Activated T-cell treated with anti-CD3 and anti-CD28 coated beads for 48 hours (primary cell): ENCODE data around the gene PPP1R16B.

Experiments
- DNase-seq: peaks from one replicate; pipeline ENCODE4 v3.0.0-alpha.2; 2020; ENCODE audit warnings: low read depth

PPP1R16B gene

DNA sequence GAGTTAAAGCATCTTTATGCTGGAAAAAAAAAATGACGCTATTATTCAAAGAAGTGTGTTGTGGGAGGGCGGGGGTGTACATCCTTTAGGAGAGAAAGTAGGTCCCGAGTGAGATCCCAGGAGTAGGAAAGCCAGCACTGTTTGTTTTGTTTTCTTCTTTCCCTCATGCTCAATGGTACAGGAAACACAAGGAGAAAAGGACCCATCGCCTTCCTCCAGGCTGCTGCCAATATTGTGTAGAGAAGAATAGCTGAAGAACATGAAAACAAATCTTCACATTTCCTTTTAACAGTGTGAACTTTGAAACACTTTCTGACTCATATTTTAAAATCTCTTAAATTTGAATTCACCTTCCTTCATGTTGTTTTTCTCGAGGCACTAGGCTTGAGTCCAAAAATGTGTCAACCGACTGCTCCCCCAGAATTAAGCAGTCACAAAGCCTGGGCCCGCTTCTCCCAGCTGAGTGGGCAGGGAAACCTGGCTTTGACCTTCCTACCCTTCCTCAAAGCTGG lies 22.3 kb downstream of the PPP1R16B start:
- no peak for DNase-seq

- DNase-seq: no peak
Measured at GRCh38 chr20:38828514-38829295, 23.2 kb downstream of the PPP1R16B start.

DNA sequence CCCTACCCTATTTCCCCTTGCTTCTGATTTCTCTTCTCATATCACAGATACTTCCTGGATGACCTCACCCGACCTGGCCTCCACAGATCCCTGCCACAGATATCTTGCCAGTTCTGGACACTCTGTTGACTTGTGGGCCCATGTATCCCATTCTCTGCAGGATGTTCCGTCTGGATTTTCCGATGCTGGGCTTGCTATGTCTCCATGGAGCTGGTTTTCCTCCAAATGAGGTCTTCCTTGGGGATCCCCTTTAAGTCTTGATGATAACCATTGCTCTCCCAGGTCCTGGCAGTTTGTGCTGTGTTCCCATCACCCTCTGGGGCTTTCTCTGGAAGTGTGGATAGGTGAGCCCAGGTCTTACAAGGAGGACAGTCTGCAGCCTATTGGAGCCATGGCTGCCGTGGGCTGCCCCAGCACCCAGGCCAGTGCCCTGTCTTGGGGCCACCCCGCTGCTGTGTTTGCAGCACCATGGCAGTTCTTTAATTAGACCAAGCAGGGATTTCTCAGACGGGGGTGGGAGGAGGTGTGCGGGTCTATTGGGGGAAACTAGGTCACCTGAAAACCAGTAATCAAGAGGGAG lies 23.9 kb downstream of the PPP1R16B start:
- no peak for DNase-seq

DNA sequence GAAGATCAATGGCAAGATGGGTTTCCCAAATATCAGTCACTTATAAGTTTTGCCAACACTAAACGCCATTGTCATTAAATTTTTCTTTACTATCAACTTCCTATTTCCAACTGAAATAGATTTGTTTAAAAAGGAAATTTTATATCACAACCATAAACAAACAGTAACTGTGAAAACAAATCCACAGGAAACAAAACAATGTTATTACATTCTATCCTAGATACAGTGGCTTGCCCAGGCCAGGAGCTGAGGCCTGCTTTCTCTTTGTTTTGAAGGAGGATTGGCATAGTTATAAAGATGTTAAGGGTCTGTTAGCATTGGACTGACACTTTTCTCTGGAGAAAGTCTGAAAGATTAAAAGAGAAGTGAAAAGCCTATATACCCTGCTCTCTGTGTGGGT lies 24.9 kb downstream of the PPP1R16B start:
- DNase-seq: no peak

DNA sequence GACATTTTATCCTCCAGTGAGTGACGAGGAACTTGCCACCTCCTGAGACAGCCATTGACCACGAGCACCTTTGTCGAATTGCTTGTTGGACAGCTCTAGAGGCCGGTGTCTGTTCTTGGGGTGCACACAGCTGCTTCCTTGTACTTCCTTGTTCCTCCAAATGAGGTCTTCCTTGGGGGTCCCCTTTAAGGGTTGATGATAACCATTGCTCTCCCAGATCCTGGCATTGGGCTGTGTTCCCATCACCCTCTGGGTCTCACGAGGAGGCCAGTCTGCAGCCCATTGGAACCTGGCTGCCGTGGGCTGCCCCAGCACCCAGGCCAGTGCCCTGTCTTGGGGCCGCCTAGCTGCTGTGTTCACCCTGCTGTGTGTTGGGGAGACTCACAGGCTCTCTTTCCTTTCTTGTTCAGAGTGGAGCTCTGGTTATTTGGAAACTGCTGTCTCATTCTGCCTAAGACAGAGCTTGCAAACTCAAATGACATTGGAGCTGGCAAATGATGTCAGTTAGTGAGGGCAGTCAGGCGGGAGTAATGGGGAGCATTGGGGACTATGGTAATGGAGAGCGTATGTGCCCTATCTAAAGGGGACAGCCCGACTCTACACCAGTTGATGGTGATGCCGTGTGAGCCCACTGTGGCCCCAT lies 25.7 kb downstream of the PPP1R16B start:
- DNase-seq: no peak

DNA sequence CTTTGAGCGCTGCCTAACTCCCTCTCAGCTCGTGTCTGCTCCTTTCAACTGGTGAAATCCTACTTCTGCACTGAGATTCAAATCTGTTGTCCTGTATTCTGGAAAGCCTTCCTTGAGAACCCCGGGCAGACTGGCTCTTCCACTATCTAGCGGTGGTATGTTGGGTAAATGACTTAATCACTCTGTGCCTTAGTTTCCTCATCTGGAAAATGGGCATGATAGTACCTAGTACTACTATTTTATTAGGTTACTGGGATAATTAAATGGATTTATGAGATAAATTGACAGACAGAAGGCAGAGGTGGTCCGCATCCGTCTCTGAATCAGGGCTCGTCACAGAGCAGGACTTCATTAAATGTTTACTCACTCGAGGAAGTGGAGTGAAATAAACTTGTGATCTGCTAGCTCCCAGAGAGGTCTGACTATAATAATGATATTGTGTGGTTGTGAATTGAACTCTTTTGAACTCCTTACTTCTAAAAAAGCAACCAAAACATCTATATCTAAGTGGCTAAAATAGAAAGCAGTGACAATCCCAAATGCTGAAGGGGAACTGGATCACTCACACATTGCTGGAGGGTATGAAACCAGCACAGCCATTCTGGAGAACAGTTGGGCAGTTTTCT lies 26.6 kb downstream of the PPP1R16B start:
- no peak for DNase-seq

DNA sequence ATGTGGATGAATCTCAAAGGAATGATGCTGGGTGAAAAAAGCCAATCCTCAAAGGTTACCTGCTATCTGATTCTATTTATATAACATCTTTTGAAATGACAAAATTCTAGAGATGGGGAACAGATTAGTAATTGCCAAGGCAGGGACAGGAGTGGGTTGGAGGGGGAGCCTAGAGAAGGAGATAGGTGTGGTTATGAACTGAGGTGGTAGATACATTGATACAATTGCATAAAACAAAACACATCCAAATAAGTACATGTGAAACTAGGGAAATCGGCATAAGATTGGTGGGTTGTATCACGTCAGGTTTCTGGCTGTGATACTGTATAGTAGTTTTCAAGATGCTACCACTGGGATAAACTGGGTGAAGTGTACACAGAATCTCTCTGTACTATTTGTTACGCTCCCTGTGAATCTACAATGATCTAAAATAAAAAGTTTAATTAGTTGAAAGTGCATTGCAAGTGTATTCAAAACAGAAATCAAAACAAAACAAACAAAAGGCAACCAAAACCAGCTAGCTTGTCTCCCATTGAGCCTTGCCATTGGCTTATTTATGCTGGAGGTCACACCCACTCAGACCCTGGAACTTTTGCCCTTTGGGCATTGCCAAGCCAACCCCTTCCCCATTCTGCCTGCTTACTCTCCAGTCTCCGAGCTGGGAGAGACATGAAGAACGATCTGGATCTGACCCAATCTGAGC lies 27.8 kb downstream of the PPP1R16B start:
- DNase-seq: no peak

DNA sequence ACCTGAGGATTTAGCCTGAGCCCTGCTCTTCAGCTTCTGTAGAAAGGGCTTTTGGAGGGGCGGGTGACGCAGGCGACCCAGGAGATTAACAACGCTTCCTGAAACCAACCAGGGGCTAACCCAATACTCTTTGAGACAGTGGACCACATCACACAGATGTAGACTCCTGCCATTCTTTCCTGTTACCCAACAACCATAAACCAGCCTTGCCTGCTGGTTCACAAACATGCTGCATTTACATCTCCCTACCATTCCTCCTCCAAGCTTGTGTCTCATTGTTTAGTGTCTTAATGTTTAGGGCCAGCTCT lies 28.3 kb downstream of the PPP1R16B start:
- DNase-seq: peak; percentile 35

GRCh38 chr20:38834868-38835267 lies 29.4 kb downstream of the PPP1R16B start:
- no peak for DNase-seq

DNA sequence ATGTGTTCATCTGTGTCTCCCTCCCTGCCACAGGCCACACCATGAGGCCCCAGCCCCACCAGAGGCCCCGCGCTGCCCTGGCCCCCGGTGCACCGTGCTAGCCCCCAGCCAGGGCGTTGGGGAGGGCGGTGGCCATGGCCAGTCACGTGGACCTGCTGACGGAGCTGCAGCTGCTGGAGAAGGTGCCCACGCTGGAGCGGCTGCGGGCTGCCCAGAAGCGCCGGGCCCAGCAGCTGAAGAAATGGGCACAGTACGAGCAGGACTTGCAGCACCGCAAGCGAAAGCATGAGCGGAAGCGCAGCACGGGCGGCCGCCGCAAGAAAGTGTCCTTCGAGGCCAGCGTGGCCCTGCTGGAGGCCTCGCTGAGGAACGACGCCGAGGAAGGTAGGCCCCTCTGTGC lies 30.3 kb downstream of the PPP1R16B start:
- no peak for DNase-seq

- DNase-seq: no peak
Measured at GRCh38 chr20:38836991-38837390, 31.5 kb downstream of the PPP1R16B start.

GRCh38 chr20:38838326-38838725 lies 32.8 kb downstream of the PPP1R16B start:
- DNase-seq: no peak

- no peak for DNase-seq
Measured at GRCh38 chr20:38839563-38839962, 34.1 kb downstream of the PPP1R16B start.

DNA sequence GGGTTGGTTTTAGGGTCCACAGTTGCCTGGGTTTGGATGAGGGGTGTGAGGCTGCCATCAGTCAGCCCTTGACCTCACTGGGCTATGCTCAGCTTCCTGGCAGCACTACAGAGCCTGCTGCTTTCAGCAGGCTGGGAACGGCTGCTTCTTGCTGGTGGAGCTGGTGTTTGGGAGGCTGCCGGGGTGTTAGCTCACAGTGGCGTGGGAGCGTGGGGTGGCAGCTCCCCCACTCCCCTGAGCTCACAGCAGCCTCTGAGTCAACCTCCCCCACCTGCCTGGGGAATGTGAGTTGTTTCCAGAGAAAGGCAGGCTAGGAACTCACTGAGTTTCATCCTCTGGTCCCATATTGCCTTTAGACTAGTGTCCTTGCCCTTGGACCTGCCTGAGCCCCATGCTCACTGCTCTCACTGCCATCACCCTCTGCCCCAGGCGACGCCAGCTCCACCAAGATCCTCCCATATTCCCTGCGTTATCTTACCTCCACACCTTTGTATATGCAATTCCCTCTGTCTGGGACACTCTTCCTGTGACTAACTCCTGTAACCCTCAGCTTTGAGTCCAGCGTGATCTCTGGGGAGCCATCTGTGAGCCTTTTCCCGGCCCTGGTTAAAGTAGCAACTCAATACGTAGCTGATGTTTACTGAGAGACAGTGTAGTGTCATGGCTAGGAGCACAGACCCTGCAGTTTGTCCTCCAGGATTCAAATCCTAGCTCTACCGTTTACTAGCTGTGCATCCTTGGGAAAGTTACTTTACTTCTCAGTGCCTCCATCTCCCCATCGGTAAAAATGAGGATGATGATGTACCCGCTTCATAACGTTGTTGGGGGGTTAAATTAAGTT lies 34.8 kb downstream of the PPP1R16B start:
- peak; percentile 41 for DNase-seq

DNA sequence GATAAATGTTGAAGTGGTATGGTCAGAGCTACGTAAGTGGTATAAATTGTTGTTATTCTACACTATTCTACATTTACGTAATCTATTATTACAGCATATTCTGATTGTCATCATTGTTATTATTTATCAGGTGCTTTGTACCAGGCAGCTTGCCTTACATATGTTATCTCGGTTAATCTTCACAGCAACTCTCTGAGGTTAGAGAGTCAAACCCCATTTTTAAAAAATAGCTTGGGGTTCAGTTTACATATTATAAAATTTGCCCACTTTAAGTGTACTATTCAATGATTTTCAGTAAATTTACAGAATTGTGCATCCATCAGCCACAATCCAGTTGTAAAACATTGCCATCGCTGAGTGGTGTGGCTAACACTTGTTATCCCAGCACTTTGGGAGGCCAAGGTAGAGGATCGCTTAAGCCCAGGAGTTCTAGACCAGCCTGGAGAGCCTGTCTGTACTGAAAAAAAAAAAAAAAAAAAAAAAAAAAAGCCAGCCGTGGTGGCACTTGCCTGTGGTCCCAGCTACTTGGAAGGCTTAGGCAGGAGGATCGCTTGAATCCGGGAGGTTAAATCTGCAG lies 35.5 kb downstream of the PPP1R16B start:
- no peak for DNase-seq

- no peak for DNase-seq
Measured at GRCh38 chr20:38841570-38841969, 36.1 kb downstream of the PPP1R16B start.

DNA sequence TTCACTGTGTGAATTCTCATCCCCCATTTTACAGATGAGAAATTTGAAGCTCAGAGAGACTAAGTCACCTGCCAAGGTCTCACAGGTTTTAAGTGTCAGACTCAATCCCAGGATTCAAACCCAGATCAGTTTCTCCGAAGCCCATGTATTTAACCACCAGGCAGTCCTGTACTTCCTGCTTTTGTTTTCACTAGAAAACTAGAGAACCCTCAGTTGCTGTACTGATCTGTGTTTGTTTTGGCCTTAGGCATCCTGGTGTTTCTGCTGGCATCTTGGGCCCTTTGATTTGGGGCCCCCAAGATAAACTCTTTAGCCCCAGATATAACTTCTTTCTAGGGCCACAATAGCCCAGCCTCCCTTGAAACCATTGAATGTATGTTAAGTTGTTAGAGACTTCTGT lies 36.5 kb downstream of the PPP1R16B start:
- DNase-seq: no peak

- DNase-seq: peak; percentile 76
Measured at GRCh38 chr20:38842558-38842981, 37.1 kb downstream of the PPP1R16B start.

DNA sequence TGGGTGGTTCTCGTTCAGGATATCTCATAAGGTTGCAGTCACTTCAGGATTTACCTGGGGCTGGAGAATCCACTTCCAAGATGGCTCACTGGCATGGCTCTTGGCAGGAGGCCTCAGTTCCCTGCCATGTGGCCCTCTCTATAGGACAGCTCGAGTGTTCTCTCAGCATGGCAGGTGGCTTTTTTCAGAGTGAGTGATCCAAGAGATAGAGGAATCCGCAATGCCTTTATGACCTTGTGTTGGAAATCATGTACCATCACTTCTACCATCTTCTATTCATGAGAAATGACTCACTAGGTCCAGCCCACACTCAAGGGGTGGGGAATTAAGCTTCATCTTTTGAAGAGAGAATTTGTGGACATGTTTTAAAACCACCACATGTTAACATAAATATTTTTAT lies 37.8 kb downstream of the PPP1R16B start:
- DNase-seq: peak; percentile 46

DNA sequence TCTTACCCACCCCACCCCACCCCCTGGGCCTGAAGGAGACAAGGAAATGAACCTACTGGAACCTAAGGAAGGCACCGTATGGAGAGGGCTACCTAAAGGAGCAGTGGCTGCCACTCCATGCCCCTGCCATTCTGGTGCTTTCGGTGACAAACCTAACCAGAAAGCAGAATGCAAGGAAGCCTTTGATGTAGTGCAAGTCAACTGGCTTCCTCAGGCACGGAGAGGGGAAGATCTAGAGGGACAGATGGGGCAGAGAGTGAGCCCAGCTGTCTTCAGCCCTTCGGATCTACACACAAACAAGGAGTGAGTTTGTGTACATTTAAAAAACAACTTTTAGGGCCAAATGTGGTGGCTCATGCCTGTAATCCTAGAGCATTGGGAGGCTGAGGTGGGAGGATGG lies 39.5 kb downstream of the PPP1R16B start:
- DNase-seq: no peak

DNA sequence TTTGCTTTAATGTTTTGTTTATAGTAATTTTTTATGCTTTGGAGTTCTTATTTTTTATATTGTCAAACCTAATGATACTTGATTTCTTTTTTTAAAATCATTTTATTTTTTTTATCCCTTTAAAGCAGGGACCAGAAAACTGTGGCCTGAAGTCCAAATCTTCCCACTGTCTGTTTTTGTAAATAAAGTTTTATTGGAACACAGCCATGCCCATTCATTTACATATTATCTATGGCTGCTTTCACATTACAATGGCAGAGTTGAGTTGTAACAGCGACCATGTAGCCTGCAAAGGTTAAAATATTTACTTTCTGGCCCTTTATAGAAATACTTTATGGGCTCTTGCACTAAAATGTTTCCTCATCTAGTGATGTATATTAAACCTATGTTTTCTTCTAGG lies 42.3 kb downstream of the PPP1R16B start:
- no peak for DNase-seq
